Kidney capillary endothelial cell (primary cell): ENCODE data around the gene GSTO1.
"Not testable (repeated sequence)": the region's sequence is repeated elsewhere in the genome, so short reads cannot be mapped to it uniquely, and the experiment has no call there.

Experiments
- DNase-seq: peaks from one replicate; pipeline ENCODE4 v3.0.0-alpha.2; 2018; ENCODE audit warnings: low spot score

Gene GSTO1

GRCh38 chr10:104254493-104255310 lies at the start of gene GSTO1:
TSS of gene GSTO1 (plus strand) at chr10:104254892. CDS start at chr10:104254929, 37 bp downstream.
- peak; percentile 44 for DNase-seq

- no peak for DNase-seq
Observed at GRCh38 chr10:104208730-104209129, 46.0 kb upstream of the GSTO1 start.

- DNase-seq = peak; percentile 46
Observed at GRCh38 chr10:104209575-104210198, 45.0 kb upstream of the GSTO1 start.

- DNase-seq = no peak
Observed at GRCh38 chr10:104216631-104217030, 38.1 kb upstream of the GSTO1 start.

- no peak for DNase-seq
Observed at GRCh38 chr10:104218751-104219150, 35.9 kb upstream of the GSTO1 start.

GRCh38 chr10:104220522-104220921 lies 34.2 kb upstream of the GSTO1 start:
- DNase-seq = no peak

GRCh38 chr10:104223304-104223703 lies 31.4 kb upstream of the GSTO1 start:
- DNase-seq = no peak

- no peak for DNase-seq
Observed at GRCh38 chr10:104230490-104230889, 24.2 kb upstream of the GSTO1 start.

GRCh38 chr10:104231784-104232612 lies 22.7 kb upstream of the GSTO1 start, which contains the start of gene CFAP43:
TSS of gene CFAP43 (minus strand) at chr10:104232364. CDS start at chr10:104232246, 118 bp downstream.
- peak; percentile 88 for DNase-seq

GRCh38 chr10:104232613-104233102 lies 22.0 kb upstream of the GSTO1 start:
- DNase-seq = no peak

- no peak for DNase-seq
Observed at GRCh38 chr10:104233817-104234216, 20.9 kb upstream of the GSTO1 start.

- no peak for DNase-seq
Observed at GRCh38 chr10:104234934-104235333, 19.8 kb upstream of the GSTO1 start.

GRCh38 chr10:104235801-104236200 lies 18.9 kb upstream of the GSTO1 start:
- no peak for DNase-seq

GRCh38 chr10:104240078-104240477 lies 14.6 kb upstream of the GSTO1 start:
- no peak for DNase-seq

GRCh38 chr10:104242545-104242944 lies 12.1 kb upstream of the GSTO1 start:
- DNase-seq = no peak

GRCh38 chr10:104243009-104243408 lies 11.7 kb upstream of the GSTO1 start:
- not testable (repeated sequence) for DNase-seq

GRCh38 chr10:104243512-104243911 lies 11.2 kb upstream of the GSTO1 start:
- DNase-seq = no peak

- no peak for DNase-seq
Observed at GRCh38 chr10:104245066-104245632, 9.5 kb upstream of the GSTO1 start.

- no peak for DNase-seq
Observed at GRCh38 chr10:104246976-104247375, 7.7 kb upstream of the GSTO1 start.

- no peak for DNase-seq
Observed at GRCh38 chr10:104247513-104248146, 7.1 kb upstream of the GSTO1 start.

- not testable (repeated sequence) for DNase-seq
Observed at GRCh38 chr10:104248931-104249330, 5.8 kb upstream of the GSTO1 start.
